ENCODE results near the gene IL1RAPL1. TPM values are rescaled to one million over a fixed set of nuclear protein-coding genes. Genes with fewer than 3 reads are reported as not detected.

IL1RAPL1 gene
- total RNA-seq, result not detected

DNA sequence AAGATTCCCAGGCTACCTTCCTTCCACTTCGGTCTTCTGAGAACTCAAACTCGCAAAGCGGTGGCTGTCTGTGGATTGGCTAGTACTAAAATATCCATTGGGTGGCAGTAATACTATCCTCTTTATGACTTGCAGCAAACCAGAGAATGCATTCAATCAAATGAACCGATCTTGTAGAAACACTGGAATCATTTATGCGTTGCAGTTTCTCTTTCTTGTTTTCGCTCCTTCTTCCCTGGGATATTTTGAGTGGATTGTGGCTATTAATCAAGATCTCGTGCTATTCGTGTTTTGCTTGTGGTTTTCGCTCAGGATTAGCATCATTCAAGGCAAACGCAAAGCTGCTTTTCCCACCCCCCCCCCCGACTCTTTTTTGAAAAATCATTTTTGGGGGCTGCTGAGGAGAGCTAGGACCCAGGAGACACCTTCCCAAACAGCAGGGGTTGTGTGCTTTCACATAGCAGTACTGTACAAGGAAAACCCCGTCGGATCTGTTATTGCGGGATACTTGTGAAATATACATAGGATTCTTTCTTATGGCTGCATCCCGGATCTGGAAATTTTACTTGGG is at the start of gene IL1RAPL1:
IL1RAPL1 (plus strand) TSS at position 466 of the 571 bp plus-strand sequence.
- POLR2A ChIA-PET, result no interaction called here
- H3K4me3 Mint-ChIP-seq, result no peak within 1 kb of the TSS
- ATAC-seq (ENCODE audit: low read depth), result no peak
- no peak for DNase-seq
- no peaks in the 10 kb centered on the region for H3K9me3 Mint-ChIP-seq
- no peak within 1 kb of the TSS for H3K27ac Mint-ChIP-seq
- H3K27me3 Mint-ChIP-seq, result no peaks in the 10 kb centered on the region
- no peaks in the 10 kb centered on the region for H3K4me1 Mint-ChIP-seq
- no peaks in the 10 kb centered on the region for H3K36me3 Mint-ChIP-seq

- no peak overlapping the region for H3K27ac Mint-ChIP-seq
- DNase-seq (no peak), ATAC-seq (ENCODE audit: low read depth) (no peak)
- no peaks in the 10 kb centered on the region for H3K36me3 Mint-ChIP-seq
- H3K9me3 Mint-ChIP-seq, result no peaks in the 10 kb centered on the region
- H3K4me1 Mint-ChIP-seq, result no peaks in the 10 kb centered on the region
- H3K27me3 Mint-ChIP-seq, result no peaks in the 10 kb centered on the region
- no peak overlapping the region for H3K4me3 Mint-ChIP-seq
- POLR2A ChIA-PET, result no interaction called here
These were observed 44.5 kb upstream of the IL1RAPL1 start for GRCh38 chrX:28542791-28543190.

GRCh38 chrX:28549838-28550237 is 37.4 kb upstream of the IL1RAPL1 start:
- DNase-seq (no peak), ATAC-seq (ENCODE audit: low read depth) (no peak)
- Mint-ChIP-seq H3K27me3 (no peaks in the 10 kb centered on the region), H3K27ac (no peak overlapping the region), H3K4me1 (no peaks in the 10 kb centered on the region), H3K9me3 (no peaks in the 10 kb centered on the region), H3K36me3 (no peaks in the 10 kb centered on the region), H3K4me3 (no peak overlapping the region)
- POLR2A ChIA-PET, result no interaction called here

- Mint-ChIP-seq H3K27me3 (no peaks in the 10 kb centered on the region), H3K4me1 (no peaks in the 10 kb centered on the region), H3K9me3 (no peaks in the 10 kb centered on the region), H3K4me3 (no peak overlapping the region), H3K36me3 (no peaks in the 10 kb centered on the region), H3K27ac (no peak overlapping the region)
- POLR2A ChIA-PET, result no interaction called here
- ATAC-seq (ENCODE audit: low read depth) (no peak), DNase-seq (no peak)
These were observed 36.8 kb upstream of the IL1RAPL1 start for GRCh38 chrX:28550331-28550872.

- ATAC-seq (ENCODE audit: low read depth), result no peak
- POLR2A ChIA-PET, result no interaction called here
- H3K9me3 Mint-ChIP-seq, result no peaks in the 10 kb centered on the region
- no peak overlapping the region for H3K4me3 Mint-ChIP-seq
- no peaks in the 10 kb centered on the region for H3K4me1 Mint-ChIP-seq
- no peaks in the 10 kb centered on the region for H3K27me3 Mint-ChIP-seq
- no peak overlapping the region for H3K27ac Mint-ChIP-seq
- no peaks in the 10 kb centered on the region for H3K36me3 Mint-ChIP-seq
- DNase-seq, result no peak
These were observed 34.9 kb upstream of the IL1RAPL1 start for GRCh38 chrX:28552322-28552721.

- POLR2A ChIA-PET, result no interaction called here
- Mint-ChIP-seq H3K27ac (no peak overlapping the region), H3K4me1 (no peaks in the 10 kb centered on the region), H3K27me3 (no peaks in the 10 kb centered on the region), H3K9me3 (no peaks in the 10 kb centered on the region), H3K36me3 (no peaks in the 10 kb centered on the region), H3K4me3 (no peak overlapping the region)
- DNase-seq (no peak), ATAC-seq (ENCODE audit: low read depth) (no peak)
These were observed 34.1 kb upstream of the IL1RAPL1 start for GRCh38 chrX:28552882-28553829.

- Mint-ChIP-seq H3K27me3 (no peaks in the 10 kb centered on the region), H3K27ac (no peak overlapping the region), H3K4me1 (no peaks in the 10 kb centered on the region), H3K36me3 (no peaks in the 10 kb centered on the region), H3K4me3 (no peak overlapping the region), H3K9me3 (no peaks in the 10 kb centered on the region)
- DNase-seq (no peak), ATAC-seq (ENCODE audit: low read depth) (no peak)
- POLR2A ChIA-PET, result no interaction called here
These were observed 11.1 kb upstream of the IL1RAPL1 start for GRCh38 chrX:28576117-28576516.

GRCh38 chrX:28581522-28581921 is 5.7 kb upstream of the IL1RAPL1 start:
- Mint-ChIP-seq H3K27ac (no peak overlapping the region), H3K4me1 (no peaks in the 10 kb centered on the region), H3K36me3 (no peaks in the 10 kb centered on the region), H3K4me3 (no peak overlapping the region), H3K27me3 (no peaks in the 10 kb centered on the region), H3K9me3 (no peaks in the 10 kb centered on the region)
- DNase-seq, result no peak
- POLR2A ChIA-PET, result no interaction called here
- no peak for ATAC-seq (ENCODE audit: low read depth)

- Mint-ChIP-seq H3K27ac (no peak overlapping the region), H3K4me1 (no peaks in the 10 kb centered on the region), H3K27me3 (no peaks in the 10 kb centered on the region), H3K36me3 (no peaks in the 10 kb centered on the region), H3K9me3 (no peaks in the 10 kb centered on the region), H3K4me3 (no peak overlapping the region)
- DNase-seq (no peak), ATAC-seq (ENCODE audit: low read depth) (no peak)
- POLR2A ChIA-PET, result no interaction called here
These were observed 4.7 kb upstream of the IL1RAPL1 start for GRCh38 chrX:28582511-28582910.

- ATAC-seq (ENCODE audit: low read depth) (no peak), DNase-seq (no peak)
- no peak overlapping the region for H3K4me3 Mint-ChIP-seq
- H3K36me3 Mint-ChIP-seq, result no peaks in the 10 kb centered on the region
- H3K27ac Mint-ChIP-seq, result no peak overlapping the region
- no peaks in the 10 kb centered on the region for H3K4me1 Mint-ChIP-seq
- H3K27me3 Mint-ChIP-seq, result no peaks in the 10 kb centered on the region
- H3K9me3 Mint-ChIP-seq, result no peaks in the 10 kb centered on the region
- POLR2A ChIA-PET, result no interaction called here
These were observed 3.2 kb upstream of the IL1RAPL1 start for GRCh38 chrX:28584025-28584424.

- POLR2A ChIA-PET, result no interaction called here
These were observed 1.5 kb upstream of the IL1RAPL1 start for GRCh38 chrX:28585767-28586166.

GRCh38 chrX:28586286-28586685 is 960 bp upstream of the IL1RAPL1 start:
- no peaks in the 10 kb centered on the region for H3K9me3 Mint-ChIP-seq
- no peak overlapping the region for H3K4me3 Mint-ChIP-seq
- DNase-seq (no peak), ATAC-seq (ENCODE audit: low read depth) (no peak)
- POLR2A ChIA-PET, result no interaction called here
- H3K27me3 Mint-ChIP-seq, result no peaks in the 10 kb centered on the region
- H3K4me1 Mint-ChIP-seq, result no peaks in the 10 kb centered on the region
- H3K27ac Mint-ChIP-seq, result no peak overlapping the region
- no peaks in the 10 kb centered on the region for H3K36me3 Mint-ChIP-seq

More at GRCh38 chrX:28585767-28586166, 1.5 kb upstream of the IL1RAPL1 start:
- Mint-ChIP-seq H3K4me1 (no peaks in the 10 kb centered on the region), H3K36me3 (no peaks in the 10 kb centered on the region), H3K27ac (no peak overlapping the region), H3K4me3 (no peak overlapping the region), H3K9me3 (no peaks in the 10 kb centered on the region), H3K27me3 (no peaks in the 10 kb centered on the region)
- ATAC-seq (ENCODE audit: low read depth) (no peak), DNase-seq (no peak)

DNA sequence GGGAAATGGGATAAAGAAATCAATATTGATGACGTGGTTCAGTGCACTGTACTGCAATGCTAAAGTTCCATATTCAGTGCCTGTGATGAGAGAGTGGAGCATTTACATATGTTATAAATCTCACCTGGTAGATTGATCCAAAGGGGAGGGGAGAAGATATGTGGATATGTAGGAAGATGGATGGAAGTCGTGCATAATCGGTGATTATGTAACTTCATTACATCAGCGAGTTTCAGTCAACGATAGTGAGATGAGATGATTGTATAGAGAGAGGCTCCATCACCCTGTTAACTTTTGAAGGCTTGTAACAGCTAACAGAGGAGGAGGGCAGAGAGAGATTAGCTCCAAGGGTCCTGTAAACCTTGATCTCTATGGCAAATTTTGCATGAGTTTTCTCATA is 1.8 kb downstream of the IL1RAPL1 start:
- ATAC-seq (ENCODE audit: low read depth), result no peak
- Mint-ChIP-seq H3K4me3 (no peak overlapping the region), H3K4me1 (no peaks in the 10 kb centered on the region), H3K9me3 (no peaks in the 10 kb centered on the region), H3K27ac (no peak overlapping the region), H3K36me3 (no peaks in the 10 kb centered on the region), H3K27me3 (no peaks in the 10 kb centered on the region)
- DNase-seq, result no peak
- POLR2A ChIA-PET, result no interaction called here

DNA sequence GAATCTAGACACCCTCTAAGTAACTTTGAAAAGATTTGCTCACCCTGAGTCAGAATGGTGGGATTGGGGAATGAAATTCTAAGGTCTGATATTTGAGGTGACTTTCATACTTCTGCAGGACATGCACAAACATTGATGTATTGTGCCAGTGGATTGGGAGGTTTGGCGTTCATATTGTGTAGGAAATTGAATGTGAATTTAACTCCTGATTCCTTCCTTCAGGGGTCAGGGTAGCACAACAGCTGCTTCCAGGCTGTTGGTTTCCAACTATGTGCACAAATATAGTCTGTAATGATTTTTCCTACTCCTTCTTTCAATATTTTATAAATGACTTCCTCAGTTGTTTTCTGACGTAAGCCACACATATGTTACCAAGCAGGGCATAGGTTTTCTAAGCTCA is 3.1 kb downstream of the IL1RAPL1 start:
- Mint-ChIP-seq H3K9me3 (no peaks in the 10 kb centered on the region), H3K4me1 (no peaks in the 10 kb centered on the region), H3K27ac (no peak overlapping the region), H3K4me3 (no peak overlapping the region), H3K36me3 (no peaks in the 10 kb centered on the region), H3K27me3 (no peaks in the 10 kb centered on the region)
- DNase-seq (no peak), ATAC-seq (ENCODE audit: low read depth) (no peak)
- POLR2A ChIA-PET, result no interaction called here
